ENCODE measurements around the gene PLPPR2.

GRCh38 chr19:11390933-11391680, 35.9 kb downstream of the PLPPR2 start:
- no peak for TF ChIP-seq POLR2A (IDR thresholded peaks at IDR 0.05)
- TF ChIP-seq, protein P1, sequence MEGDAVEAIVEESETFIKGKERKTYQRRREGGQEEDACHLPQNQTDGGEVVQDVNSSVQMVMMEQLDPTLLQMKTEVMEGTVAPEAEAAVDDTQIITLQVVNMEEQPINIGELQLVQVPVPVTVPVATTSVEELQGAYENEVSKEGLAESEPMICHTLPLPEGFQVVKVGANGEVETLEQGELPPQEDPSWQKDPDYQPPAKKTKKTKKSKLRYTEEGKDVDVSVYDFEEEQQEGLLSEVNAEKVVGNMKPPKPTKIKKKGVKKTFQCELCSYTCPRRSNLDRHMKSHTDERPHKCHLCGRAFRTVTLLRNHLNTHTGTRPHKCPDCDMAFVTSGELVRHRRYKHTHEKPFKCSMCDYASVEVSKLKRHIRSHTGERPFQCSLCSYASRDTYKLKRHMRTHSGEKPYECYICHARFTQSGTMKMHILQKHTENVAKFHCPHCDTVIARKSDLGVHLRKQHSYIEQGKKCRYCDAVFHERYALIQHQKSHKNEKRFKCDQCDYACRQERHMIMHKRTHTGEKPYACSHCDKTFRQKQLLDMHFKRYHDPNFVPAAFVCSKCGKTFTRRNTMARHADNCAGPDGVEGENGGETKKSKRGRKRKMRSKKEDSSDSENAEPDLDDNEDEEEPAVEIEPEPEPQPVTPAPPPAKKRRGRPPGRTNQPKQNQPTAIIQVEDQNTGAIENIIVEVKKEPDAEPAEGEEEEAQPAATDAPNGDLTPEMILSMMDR (IDR thresholded peaks at IDR 0.05), result no peak
